GM21360 (cell line): ENCODE measurements around the gene MPP7.

Experiments
- ATAC-seq: cut with Tn5 transposase; IDR thresholded peaks from one replicate; pipeline ENCODE4 v1.9.1; 2021; ENCODE audit warnings: mild to moderate bottlenecking, moderate library complexity; ENCODE audit not compliant: unreplicated experiment

Gene MPP7

DNA sequence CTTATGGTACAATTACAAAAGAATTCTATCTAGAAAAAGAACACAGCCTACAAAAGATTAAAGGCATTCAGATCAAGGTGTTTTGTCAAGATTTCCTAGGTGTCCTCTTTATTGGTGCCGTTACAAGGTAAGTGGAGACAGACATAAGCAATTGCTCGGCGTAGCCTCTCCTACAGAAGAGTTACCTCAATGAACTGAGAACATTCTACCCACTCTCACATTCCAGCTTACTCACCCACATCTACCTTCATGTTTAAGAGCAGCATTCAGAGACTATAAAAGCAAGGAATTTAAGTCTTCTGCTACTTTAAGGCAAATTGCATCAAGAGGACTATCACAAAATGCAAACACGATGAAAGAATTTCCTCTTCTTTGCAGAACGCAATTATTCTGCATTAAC, 29.5 kb downstream of the MPP7 start:
- ATAC-seq, result no peak

DNA sequence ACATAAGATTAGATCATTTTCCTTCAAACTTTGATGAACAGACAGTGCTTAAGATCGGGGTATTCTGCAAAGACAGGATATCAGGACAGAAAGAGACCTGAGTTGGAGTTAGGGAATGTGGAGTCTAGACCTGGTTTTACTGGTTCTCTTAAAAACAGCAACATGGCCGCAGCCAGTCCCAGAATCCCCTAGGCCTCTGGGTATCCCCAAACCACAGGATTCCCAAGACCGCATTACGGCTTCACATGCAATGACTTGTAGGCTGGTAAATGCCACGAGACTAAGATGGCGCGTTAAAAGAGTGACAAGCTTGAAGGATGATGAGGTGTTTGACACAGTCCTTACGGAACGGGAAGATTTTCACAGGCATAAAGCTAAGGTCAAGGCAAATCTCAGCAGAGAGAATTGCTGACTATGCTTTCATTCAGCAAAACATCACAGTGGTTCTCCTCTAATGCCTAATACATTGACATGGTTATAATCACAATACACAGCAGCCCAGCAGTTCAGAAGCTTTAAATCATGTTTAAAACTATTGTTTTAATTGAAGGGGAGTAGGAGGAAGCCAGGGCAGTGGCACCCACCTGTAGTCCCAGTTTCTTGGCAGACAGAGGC, 32.9 kb downstream of the MPP7 start:
- ATAC-seq, result no peak

DNA sequence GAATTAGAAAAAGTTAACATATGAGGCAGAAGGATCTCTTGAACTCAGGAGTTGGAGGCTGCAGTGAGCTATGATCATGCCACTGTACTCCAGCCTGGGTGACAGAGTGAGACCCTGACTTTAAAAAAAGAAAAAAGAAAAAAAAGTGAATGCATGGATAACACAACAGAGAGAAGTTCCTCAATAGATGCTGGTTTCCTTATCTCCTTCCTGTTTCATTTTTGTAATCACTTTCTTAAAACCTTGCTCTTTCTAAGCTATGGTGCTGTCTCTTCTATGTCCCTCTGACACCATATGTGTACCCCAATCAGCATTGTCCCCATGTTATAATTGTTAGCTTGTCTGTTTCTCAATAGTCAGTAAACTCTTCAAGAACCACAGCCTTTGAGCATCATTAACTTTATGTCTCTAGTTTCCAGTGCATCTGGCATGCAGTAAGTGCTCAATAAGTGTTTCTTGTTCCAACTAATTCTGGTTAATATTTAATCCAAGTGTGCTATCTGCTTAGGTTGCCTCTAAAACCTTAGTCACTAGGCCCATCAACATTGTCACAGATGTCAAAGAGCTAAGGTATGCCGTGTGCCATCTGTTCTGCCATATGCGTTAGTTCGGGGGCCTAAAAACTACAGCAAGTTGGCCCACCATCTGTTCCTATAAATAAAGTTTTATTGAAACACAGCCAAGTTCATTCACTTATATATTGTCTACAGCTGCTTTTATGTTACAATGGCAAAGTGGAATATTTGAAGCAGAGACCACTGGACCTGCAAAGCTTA, 36.2 kb downstream of the MPP7 start:
- ATAC-seq, result no peak

DNA sequence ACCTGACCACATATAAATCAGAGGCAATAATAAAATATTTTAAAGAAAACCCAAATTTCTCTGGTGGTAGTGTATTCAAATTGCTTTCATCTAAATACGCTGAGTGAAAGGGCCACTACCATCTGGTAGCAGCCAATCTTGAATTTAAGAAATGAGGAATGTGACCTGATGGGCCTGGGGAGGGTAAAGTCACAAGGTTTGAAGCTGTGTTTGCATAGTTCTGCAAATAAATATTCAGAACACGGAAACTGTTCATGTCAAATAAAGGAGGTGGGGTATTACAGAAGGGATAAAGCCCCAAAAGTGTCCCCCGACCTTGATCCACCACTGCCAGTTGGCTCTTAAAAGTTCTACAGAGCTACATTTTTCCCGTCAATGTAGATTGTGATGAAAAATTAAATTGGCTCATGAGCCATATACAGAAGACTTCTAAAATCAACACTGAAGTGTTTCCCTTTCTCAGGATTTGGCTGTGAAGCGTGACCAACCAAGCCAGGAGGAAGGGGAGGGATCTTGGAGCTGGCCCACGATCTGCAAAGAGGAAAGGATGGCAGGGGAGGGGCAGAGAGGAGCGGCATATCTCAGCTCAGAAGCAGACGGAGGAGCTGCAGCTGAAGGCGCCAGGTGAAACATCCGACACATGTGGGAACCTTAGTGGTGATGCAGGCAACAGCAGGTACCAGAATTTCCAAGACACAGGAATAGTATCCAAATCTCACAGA, 39.6 kb downstream of the MPP7 start:
- ATAC-seq, result no peak

DNA sequence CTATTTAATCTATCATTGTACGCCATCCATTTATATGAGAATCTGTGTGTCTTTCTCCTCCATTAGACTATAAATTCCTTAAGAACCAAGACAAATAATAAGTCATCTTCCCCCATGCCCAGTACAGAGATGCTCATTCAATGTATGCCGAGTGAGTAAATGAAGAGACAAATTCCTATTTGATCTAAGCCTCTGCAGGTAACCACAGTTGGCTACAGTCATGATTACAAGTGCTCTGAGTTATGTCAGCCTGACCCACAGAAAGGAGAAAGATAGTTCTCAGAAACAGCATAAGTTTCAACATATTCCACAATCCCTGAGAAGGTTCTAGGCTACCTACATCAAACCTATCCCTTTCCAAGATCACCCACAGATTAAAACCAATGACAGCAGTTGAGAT, 46.1 kb downstream of the MPP7 start:
- no peak for ATAC-seq

DNA sequence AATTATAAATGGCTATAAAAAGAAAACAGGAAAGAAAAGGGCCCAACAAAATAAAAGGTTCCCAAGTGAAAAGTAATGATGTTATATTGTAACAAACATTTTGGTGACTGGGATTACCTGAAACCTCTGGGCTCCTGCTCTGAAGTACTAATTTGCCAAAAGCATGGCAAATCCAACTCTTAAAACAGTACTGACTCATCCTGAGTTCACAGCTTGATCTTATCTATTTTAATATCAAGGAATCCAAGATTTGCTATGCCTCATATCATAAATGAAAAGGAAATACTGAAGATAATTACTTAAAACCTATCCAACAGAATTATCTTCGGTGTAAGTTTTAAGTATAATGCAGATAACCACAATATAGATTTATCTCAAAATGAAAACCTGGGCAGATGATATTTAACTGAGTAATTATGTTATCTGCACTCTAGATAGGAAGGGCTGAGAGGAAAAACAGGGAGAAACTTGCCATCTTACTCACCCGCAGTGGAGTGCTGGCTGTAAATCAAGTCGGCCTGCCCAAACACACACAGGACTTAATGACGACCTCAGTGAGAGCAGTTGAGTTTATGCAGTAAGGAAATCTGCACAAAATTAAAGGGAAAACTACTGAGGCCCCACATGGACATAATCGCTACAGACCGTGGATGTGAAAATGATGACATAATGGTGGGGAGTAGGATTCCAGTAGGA, 48.4 kb downstream of the MPP7 start:
- ATAC-seq, result no peak

DNA sequence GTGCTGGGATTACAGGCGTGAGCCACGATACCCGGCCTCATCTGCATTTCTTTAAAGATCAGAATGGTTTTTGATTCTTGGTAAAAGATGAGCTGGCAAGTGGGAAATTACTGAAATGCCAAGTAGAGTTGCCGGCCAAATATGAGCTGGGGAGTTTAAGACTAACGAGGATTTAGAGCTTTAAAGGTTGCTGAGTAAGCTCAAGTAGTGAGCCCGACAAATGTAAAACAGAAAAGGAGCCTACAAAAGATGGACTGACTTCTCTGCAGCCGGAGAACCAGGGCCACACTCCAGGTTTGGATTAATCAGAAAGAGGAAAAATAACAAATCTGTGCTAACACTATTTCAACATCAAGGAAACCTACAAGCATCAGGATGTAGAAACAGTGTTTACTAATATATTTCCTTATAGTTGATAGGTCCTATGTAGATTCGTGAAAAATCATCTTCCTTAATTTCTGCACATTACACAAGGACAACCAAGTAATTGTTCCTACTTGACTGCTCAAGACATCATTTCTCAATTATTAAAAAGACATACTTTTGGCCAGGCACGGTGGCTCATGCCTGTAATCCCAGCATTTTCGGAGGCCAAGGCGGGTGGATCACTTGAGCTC, 49.6 kb downstream of the MPP7 start:
- ATAC-seq, result no peak
